Stimulated activated CD8-positive, alpha-beta memory T cell treated with anti-CD3 and anti-CD28 coated beads, Interleukin-15, amount 100 ng/mL, for 4 hours (primary cell): ENCODE measurements around the gene GRK1.

Source experiments
- DNase-seq, 2 donors: peaks; one replicate each; pipeline ENCODE4 v3.0.0-alpha.2; 2020; ENCODE audit warnings: low read depth in 2 of 2

Gene GRK1

DNA sequence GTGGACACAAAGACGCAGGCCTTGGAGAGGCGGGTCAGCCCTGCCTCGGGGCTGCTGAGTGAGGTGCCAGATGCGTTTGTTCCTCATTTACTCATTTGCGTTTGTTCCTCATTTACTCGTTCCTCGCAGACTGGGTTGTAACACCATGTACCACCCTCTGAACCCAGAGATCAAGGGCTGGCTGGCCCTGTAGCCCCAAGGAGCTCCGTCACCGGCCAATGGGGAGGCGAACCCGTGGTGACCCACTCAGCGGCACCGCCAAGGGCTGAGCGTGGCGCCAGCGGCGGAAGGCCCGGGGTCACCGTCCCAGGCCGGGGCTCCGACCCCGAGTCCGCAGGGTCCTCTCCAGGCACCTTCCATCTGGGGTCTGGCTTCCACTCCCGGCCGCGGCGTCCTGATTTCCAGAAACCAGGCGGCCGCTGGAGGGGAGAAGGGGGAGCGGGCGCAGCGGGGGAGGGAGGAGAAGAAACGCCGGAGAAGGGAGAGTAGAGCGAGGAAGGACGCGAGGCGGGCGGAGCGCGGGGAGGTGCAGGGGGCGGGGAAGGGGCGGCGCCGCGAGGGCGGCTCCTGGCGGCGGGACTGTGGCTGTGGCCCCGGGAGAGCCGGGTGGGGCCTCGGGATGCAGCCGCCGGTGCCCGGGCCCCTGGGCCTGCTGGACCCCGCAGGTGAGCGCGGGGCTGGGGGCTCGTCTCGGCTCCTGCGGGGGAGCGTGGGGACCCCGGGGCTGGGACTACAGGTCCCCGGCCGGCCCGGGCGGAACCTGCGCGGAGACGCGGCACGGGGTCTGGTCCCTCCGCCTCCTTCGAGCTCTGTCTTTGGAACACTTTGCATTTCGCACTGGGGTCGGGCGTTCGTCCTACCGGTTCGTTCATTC, 91.9 kb downstream of the GRK1 start, which contains the start of gene TMEM255B:
TMEM255B (plus strand) TSS at position 576 of the 874 bp plus-strand sequence; CDS start at position 620, 44 bp downstream.
- DNase-seq: peak; percentile 26 to 55

GRCh38 chr13:113759525-113760137, 92.6 kb downstream of the GRK1 start:
- DNase-seq: no peak

DNA sequence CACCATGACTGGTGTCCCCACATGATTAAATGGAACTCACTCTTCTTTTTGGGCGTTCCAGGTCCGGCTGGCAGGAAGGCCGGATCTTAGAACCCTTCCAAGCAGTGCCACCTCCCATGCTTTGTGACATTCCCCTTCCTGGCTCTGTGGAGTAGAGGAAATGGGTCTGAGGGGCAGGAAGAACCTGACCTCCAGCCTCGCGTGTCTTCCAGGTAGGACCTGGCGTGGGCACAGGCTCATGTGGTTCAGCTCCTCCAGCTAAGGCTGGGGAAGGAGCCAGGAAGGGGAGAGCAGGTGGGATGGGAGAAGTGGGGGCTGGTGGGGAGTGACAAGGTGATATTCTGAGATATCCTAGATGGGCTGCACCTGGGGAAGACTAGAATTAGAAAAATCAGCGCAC, 94.1 kb downstream of the GRK1 start:
- DNase-seq: no peak

- DNase-seq: no peak
Measured at GRCh38 chr13:113762075-113762474, 95.1 kb downstream of the GRK1 start.

GRCh38 chr13:113762538-113762937, 95.5 kb downstream of the GRK1 start:
- no peak for DNase-seq

- no peak for DNase-seq
Measured at GRCh38 chr13:113763254-113763653, 96.2 kb downstream of the GRK1 start.

GRCh38 chr13:113763961-113764792, 97.2 kb downstream of the GRK1 start:
- no peak for DNase-seq

DNA sequence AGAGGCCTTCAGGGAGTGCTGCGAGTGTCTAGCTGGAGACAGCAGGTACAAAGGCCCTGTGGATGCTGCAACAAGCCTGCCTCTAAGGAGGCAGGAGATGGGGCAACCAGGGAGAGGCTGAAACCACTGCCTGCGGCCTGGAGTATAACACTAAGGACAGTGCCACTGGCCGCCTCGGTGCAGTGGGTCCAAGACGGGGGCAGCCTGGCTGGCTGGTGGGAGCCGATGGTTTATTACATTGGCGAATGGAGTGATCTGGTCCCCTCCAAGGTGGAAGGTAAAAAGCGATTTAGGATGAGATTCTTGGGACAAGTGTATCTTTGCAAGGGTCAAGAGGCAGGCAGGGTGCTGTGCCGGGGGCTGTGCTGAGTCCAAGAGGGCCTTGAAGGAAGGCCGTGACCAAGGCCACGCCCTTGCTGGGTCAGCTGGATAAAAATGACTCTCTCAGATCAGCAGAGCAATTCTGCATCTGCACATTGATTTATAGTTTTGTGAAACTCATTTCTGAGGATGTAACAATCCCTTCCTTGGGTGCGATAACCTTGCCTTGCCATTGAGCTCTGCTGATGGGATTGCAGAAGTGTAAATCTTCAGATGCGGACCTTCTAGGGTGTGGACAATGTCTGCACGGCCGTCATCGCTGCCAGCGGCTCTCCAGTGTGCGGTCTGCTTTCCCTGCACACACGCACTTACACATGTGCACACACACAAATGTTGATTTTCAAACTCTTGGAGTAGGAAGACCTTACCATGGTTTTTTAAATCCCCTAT, 98.0 kb downstream of the GRK1 start:
- no peak for DNase-seq

DNA sequence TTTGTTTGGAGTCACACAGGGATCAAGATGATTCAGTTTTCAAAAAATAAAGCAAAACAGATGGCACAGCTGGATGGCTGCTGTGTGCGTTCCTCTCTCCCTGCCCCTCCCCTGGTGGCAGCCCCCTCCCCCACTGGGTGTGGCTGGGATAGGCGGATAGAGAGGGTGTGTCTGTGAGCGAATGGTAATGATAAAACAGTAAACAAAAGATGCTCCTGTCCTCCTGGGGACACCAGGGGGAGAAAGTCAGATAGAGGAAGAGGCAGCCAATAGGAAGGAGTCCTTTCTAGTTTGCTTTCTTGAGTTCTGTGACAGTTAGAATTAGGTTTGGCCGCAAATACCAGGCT, 98.5 kb downstream of the GRK1 start:
- DNase-seq: no peak

DNA sequence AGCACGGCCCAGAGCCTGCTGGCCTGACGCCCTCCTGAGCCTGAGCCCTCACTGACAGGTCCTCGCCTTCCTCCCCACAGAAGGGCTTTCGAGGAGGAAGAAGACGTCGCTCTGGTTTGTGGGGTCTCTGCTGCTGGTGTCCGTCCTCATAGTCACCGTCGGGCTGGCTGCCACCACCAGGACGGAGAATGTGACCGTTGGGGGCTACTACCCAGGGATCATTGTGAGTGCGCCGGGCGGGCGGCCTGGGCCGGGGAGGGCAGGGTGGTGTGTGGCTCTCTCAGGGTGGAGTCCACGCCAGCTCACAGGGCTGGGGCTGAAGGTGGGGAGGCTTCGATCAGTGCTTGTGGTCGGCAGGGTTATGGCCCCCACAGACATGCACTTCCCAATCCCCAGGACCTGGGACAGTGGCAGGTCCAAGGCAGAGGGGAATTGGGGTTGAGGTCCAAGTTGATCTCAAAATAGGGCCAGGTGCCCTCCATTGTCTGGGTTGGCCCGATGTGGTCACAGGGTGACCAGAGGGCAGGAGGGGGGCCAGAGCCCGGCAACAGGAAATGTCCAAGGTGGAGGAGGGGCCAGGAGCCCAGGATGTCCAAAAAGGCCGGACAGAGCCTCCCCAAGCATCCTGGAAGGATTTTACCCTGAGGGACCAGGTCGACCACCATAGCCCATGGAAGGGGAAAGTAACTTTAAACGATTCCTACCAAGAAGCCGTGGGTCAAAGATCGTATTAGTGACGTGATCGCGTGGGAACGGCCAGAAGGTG, 99.2 kb downstream of the GRK1 start:
- no peak for DNase-seq

DNA sequence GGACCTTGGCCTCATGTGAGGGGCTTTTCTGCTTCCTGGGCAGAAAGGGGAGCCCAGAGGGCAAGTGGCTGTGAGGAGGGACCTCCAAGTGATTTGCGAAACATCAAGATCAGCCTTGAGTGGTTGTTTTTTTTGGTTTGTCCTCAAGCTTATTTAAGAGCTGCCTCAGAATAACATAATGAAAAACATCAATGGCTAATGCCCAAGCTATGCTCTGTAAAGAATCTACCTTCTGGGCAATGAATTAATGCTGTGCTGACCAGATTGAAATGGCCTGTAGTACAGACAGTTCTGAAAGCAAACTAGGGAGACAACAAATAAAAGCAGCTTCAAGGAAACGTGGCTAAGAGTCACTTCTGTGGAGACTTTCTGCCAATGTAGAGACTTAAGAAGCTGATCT, 100.3 kb downstream of the GRK1 start:
- no peak for DNase-seq

GRCh38 chr13:113768018-113768905, 101.2 kb downstream of the GRK1 start:
- DNase-seq: no peak

- DNase-seq: no peak
Measured at GRCh38 chr13:113769106-113769505, 102.1 kb downstream of the GRK1 start.

DNA sequence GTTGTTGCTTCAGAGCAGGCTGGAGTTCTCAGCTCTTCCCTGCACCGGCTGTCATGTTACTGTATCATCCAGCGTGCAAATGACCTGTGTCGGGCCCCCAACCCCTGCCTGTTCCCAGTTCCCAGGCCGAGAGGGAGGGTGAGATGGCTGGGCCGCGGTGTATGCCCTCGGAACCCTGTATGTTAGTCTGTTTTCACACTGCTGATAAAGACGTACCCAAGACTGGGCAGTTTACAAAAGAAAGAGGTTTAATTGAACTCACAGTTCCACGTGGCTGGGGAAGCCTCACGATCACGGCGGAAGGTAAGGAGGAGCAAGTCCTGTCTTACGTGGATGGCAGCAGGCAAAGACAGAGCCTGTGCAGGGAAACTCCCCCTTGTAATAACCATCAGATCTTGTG, 102.9 kb downstream of the GRK1 start:
- no peak for DNase-seq

- DNase-seq: no peak
Measured at GRCh38 chr13:113770441-113770840, 103.4 kb downstream of the GRK1 start.

- no peak for DNase-seq
Measured at GRCh38 chr13:113770937-113771336, 103.9 kb downstream of the GRK1 start.

- no peak for DNase-seq
Measured at GRCh38 chr13:113771709-113772331, 104.8 kb downstream of the GRK1 start.

DNA sequence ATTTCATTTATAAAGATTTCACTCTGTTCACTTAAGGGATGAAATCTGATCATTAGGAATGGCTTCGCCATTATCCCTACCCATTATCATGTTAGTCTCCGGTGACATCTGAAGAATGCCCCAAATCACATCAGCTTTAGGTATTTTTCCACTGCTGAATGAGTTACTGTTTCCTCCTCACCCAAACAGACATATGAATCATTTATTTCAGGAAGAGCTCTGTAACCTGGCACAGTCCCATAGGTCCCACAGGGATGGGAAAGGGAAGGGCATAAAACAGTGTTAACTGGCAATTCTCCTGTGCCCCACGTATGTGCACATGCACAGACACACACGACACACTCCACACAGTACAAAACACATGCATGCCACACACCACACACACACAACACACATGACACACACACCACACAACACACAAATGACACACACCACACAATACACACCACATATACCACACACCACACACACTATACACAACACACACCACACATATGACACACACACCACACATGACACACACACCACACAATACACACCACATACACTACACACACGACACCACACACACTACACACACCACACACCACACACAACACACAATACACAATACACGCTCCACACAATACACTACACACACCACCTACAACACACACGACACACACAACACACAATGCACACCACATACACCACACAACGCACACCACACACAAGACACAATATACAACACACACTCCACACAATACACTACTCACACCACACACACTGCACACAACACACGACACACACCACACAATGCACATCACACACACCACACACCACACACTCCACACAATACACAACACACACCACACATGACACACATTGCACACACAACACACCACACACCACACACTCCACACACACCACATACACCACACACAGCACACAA, 107.4 kb downstream of the GRK1 start:
- DNase-seq: no peak
